ENCODE results near the gene PAXX. TPM values are rescaled to one million over a fixed set of nuclear protein-coding genes. Genes with fewer than 3 reads are reported as not detected.

Gene PAXX
- total RNA-seq, 1 donor from 2014 or later, result 34.4 TPM

- no peak for DNase-seq (ENCODE audit: low spot score)
- H3K9me3 Mint-ChIP-seq (ENCODE audit: low read depth), result peaks cover 5% of the 10 kb centered on the region
- H3K4me3 Mint-ChIP-seq (ENCODE audit: unreplicated experiment), result no peak overlapping the region
- H3K27me3 Mint-ChIP-seq (ENCODE audit: low read depth), result no peaks in the 10 kb centered on the region
- H3K4me1 Mint-ChIP-seq (ENCODE audit: low read depth), result peaks cover 19% of the 10 kb centered on the region
- no peaks in the 10 kb centered on the region for H3K36me3 Mint-ChIP-seq (ENCODE audit: low read depth)
- H3K27ac Mint-ChIP-seq (ENCODE audit: unreplicated experiment), result no peak overlapping the region
- no peak for TF ChIP-seq CTCF (IDR thresholded peaks at IDR 0.05)
Observed at GRCh38 chr9:136990242-136990911, 1.8 kb upstream of the PAXX start.

GRCh38 chr9:136992819-136993369 is 672 bp downstream of the PAXX start:
- Mint-ChIP-seq H3K4me1 (ENCODE audit: low read depth) (peaks cover 38% of the 10 kb centered on the region), H3K4me3 (ENCODE audit: unreplicated experiment) (peak overlapping the region; percentile 76), H3K27ac (ENCODE audit: unreplicated experiment) (no peak overlapping the region), H3K9me3 (ENCODE audit: low read depth) (peaks cover 5% of the 10 kb centered on the region), H3K27me3 (ENCODE audit: low read depth) (no peaks in the 10 kb centered on the region), H3K36me3 (ENCODE audit: low read depth) (no peaks in the 10 kb centered on the region)
- TF ChIP-seq CTCF (IDR thresholded peaks at IDR 0.05), result no peak
- no peak for DNase-seq (ENCODE audit: low spot score)

GRCh38 chr9:136994180-136994887 is 2.1 kb downstream of the PAXX start:
- H3K4me3 Mint-ChIP-seq (ENCODE audit: unreplicated experiment), result no peak overlapping the region

GRCh38 chr9:136994888-136995230 is 2.6 kb downstream of the PAXX start:
- no peak for DNase-seq (ENCODE audit: low spot score)
- no peak for TF ChIP-seq CTCF (IDR thresholded peaks at IDR 0.05)
- Mint-ChIP-seq H3K27ac (ENCODE audit: unreplicated experiment) (no peak overlapping the region), H3K9me3 (ENCODE audit: low read depth) (peaks cover 5% of the 10 kb centered on the region), H3K4me3 (ENCODE audit: unreplicated experiment) (no peak overlapping the region), H3K36me3 (ENCODE audit: low read depth) (no peaks in the 10 kb centered on the region), H3K27me3 (ENCODE audit: low read depth) (no peaks in the 10 kb centered on the region), H3K4me1 (ENCODE audit: low read depth) (peaks cover 57% of the 10 kb centered on the region)

More at GRCh38 chr9:136994180-136994887, 2.1 kb downstream of the PAXX start:
- Mint-ChIP-seq H3K27ac (ENCODE audit: unreplicated experiment) (no peak overlapping the region), H3K36me3 (ENCODE audit: low read depth) (no peaks in the 10 kb centered on the region), H3K9me3 (ENCODE audit: low read depth) (peaks cover 5% of the 10 kb centered on the region), H3K4me1 (ENCODE audit: low read depth) (peaks cover 52% of the 10 kb centered on the region), H3K27me3 (ENCODE audit: low read depth) (no peaks in the 10 kb centered on the region)
- TF ChIP-seq CTCF (IDR thresholded peaks at IDR 0.05), result no peak
- no peak for DNase-seq (ENCODE audit: low spot score)

GRCh38 chr9:136995362-136995761 is 3.1 kb downstream of the PAXX start:
- H3K9me3 Mint-ChIP-seq (ENCODE audit: low read depth), result peaks cover 5% of the 10 kb centered on the region
- DNase-seq (ENCODE audit: low spot score), result no peak
- no peak overlapping the region for H3K4me3 Mint-ChIP-seq (ENCODE audit: unreplicated experiment)
- no peaks in the 10 kb centered on the region for H3K27me3 Mint-ChIP-seq (ENCODE audit: low read depth)
- H3K36me3 Mint-ChIP-seq (ENCODE audit: low read depth), result no peaks in the 10 kb centered on the region
- no peak overlapping the region for H3K27ac Mint-ChIP-seq (ENCODE audit: unreplicated experiment)
- TF ChIP-seq CTCF (IDR thresholded peaks at IDR 0.05), result no peak
- peaks cover 62% of the 10 kb centered on the region for H3K4me1 Mint-ChIP-seq (ENCODE audit: low read depth)
